Cardiac fibroblast (primary cell): ENCODE measurements around the gene P2RX3.

Source experiments
- DNase-seq, 2 donors: peaks; one replicate each; pipeline versions ENCODE4 v3.0.0 to v3.0.0-alpha.2; 2010; ENCODE audit warnings: low read depth in 2 of 2
- H3K4me3 ChIP-seq, 2 donors: replicated peaks in 1 of 2; 1 replicate in 1 of 2; 2 replicates in 1 of 2; pipeline ENCODE4 v1.5.1; 2011; ENCODE audit warnings: low read depth in 2 of 2, low read length in 2 of 2, mild to moderate bottlenecking in 2 of 2, moderate library complexity in 1 of 2
- TF ChIP-seq, protein P1 (sequence below): IDR thresholded peaks from one replicate; pipeline ENCODE4 v1.5.1; 2011; ENCODE audit warnings: low read depth, mild to moderate bottlenecking, low read length, inconsistent platforms

The P2RX3 gene

GRCh38 chr11:57327721-57328120, 10.4 kb upstream of the P2RX3 start:
- TF ChIP-seq, protein P1, sequence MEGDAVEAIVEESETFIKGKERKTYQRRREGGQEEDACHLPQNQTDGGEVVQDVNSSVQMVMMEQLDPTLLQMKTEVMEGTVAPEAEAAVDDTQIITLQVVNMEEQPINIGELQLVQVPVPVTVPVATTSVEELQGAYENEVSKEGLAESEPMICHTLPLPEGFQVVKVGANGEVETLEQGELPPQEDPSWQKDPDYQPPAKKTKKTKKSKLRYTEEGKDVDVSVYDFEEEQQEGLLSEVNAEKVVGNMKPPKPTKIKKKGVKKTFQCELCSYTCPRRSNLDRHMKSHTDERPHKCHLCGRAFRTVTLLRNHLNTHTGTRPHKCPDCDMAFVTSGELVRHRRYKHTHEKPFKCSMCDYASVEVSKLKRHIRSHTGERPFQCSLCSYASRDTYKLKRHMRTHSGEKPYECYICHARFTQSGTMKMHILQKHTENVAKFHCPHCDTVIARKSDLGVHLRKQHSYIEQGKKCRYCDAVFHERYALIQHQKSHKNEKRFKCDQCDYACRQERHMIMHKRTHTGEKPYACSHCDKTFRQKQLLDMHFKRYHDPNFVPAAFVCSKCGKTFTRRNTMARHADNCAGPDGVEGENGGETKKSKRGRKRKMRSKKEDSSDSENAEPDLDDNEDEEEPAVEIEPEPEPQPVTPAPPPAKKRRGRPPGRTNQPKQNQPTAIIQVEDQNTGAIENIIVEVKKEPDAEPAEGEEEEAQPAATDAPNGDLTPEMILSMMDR = no peak
- no peak for DNase-seq
- H3K4me3 ChIP-seq = no peak overlapping the region

GRCh38 chr11:57330029-57330428, 8.1 kb upstream of the P2RX3 start:
- no peak overlapping the region for H3K4me3 ChIP-seq
- TF ChIP-seq, protein P1 = no peak
- DNase-seq = no peak

DNA sequence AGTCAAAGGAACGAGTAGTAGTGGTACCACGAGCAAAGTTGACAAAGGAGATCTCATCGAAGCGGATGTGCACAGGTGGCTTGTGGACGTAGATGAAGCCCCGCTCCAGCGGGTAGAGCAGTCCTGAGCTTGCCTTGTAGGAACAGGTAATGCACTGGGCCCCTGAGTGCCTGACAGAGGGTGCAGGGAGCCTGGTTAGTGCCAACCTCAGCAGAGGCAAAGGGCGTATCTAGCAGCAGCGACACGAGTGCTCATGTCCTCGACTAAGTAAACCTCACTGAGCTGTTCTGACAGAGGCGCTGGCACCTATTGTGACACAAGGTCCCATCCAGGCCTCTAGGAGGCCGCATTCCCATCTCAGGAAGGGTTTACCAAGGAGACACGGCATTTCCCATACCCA, 6.4 kb upstream of the P2RX3 start:
- TF ChIP-seq, protein P1 = no peak
- no peak overlapping the region for H3K4me3 ChIP-seq
- no peak for DNase-seq

DNA sequence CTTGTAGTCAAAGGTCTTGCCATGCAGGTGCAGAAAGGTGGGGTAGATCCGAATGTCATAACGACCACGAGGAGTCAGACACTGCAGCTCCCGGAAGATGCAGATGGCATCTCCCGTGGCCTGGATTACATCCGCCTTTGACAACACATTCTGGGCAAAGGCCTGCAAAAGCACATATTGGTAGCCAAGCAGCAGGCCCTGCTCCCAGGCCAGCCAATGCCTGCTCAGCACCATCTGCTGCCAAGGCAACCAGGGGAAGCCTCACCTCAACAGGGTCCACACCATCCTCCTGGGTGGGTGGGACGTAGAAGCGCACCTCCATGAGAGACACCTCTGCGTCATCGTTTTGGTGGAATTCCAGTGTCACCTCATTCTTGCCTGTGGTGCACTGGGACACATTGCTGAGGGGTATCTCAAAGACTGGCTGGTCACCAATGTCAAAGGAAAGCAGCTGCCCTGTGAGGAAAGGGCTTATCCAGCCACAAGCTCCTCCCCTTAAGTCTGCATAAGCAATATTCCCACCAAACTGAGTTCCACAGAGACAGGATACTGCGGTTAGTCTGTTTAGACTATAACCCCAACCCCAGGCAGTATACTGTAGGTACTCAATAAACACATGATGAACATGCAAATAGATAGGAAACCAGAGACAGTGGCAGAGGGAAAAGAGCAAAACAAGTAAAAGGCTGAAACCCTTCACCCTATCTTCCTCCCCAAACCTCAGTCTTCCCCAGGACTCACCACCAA, 5.3 kb upstream of the P2RX3 start:
- TF ChIP-seq, protein P1 = no peak
- no peak for DNase-seq
- no peak overlapping the region for H3K4me3 ChIP-seq

- peak overlapping the region; percentile 78 to 85 for H3K4me3 ChIP-seq
- TF ChIP-seq, protein P1 = no peak
- DNase-seq = no peak
Observed at GRCh38 chr11:57335023-57335342, 3.2 kb upstream of the P2RX3 start.

- TF ChIP-seq, protein P1 = no peak
- DNase-seq = peak; percentile 84 to 88
- peak within 1 kb of the TSS; percentile 78 to 85 for H3K4me3 ChIP-seq
Observed at GRCh38 chr11:57335343-57336110, 2.6 kb upstream of the P2RX3 start, which contains the start of gene SSRP1. TSS of gene SSRP1 (minus strand) at chr11:57335892. CDS start at chr11:57335121, 771 bp downstream.
